ENCODE measurements around the gene MRPS16.

The MRPS16 gene

DNA sequence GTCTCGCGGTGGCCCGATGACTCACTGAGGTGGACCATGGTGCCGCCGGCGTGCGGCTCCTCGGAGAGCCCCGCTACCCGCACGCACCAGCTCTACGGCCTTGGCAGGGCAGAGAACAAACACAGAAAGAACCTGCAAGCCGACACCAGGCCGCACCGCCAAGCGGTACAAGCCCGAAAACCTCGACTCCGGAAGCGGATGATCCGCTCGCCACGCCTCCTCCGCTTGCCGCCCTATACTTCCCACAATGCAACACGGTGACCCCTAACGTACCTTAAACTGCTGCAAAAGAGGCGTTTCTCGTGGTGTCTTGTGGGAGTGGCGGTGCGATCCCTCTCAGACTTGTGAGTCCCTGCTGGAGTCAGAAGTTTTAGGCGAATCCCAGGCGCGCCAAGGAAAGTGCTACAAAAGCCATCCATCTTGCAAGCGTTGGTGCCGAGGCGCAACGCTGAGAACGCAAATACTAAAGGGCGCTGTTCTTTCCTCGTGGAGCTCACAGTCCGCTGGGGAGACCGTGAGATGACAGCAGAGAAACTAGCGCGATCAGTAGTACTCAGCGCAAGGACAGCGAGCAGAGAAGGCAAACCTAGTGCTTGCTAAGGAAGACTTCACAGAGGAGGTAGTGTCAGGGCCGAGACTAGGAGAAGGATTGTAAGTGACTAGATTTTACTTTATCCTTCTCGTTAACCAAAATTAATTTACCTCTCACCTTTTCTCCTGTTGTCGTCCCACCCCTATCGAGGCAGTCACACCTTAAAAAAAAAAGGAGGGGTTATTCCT lies at the start of gene MRPS16:
TSS of gene MRPS16 (minus strand) at position 200 of the 780 bp plus-strand sequence. CDS start at position 38, 162 bp downstream.
- H3K36me3 Mint-ChIP-seq (ENCODE audit: low read depth): peaks cover 26% of the 10 kb centered on the region
- peak; percentile 89 for DNase-seq
- peaks cover 42% of the 10 kb centered on the region for H3K4me1 Mint-ChIP-seq
- H3K27me3 Mint-ChIP-seq (ENCODE audit: low read depth, poor library complexity): no peaks in the 10 kb centered on the region
- H3K27ac Mint-ChIP-seq: peak within 1 kb of the TSS; percentile 99
- TF ChIP-seq, protein P1, sequence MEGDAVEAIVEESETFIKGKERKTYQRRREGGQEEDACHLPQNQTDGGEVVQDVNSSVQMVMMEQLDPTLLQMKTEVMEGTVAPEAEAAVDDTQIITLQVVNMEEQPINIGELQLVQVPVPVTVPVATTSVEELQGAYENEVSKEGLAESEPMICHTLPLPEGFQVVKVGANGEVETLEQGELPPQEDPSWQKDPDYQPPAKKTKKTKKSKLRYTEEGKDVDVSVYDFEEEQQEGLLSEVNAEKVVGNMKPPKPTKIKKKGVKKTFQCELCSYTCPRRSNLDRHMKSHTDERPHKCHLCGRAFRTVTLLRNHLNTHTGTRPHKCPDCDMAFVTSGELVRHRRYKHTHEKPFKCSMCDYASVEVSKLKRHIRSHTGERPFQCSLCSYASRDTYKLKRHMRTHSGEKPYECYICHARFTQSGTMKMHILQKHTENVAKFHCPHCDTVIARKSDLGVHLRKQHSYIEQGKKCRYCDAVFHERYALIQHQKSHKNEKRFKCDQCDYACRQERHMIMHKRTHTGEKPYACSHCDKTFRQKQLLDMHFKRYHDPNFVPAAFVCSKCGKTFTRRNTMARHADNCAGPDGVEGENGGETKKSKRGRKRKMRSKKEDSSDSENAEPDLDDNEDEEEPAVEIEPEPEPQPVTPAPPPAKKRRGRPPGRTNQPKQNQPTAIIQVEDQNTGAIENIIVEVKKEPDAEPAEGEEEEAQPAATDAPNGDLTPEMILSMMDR (IDR thresholded peaks at IDR 0.05): no peak
- peaks cover under 1% of the 10 kb centered on the region for H3K9me3 Mint-ChIP-seq
- peak within 1 kb of the TSS; percentile 99 for H3K4me3 Mint-ChIP-seq

DNA sequence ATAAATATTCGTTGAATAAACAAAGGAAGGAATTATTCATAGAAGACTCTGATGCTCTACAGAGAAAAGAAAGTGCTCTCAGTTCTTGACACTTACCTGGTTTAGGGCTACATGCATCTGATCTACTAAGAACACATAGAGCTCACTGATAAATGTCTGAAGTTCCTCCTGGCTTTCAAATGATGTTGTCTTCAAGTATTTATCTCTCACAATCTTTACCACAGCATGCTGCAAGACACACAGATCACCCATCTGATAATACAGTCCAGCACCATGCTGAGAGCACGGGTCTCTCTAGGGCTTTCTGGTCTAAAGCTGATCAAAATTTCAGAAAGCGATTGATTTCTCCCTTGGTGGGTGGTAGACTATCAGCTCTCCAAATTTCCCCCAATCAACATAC lies 44.5 kb upstream of the MRPS16 start:
- TF ChIP-seq, protein P1 (IDR thresholded peaks at IDR 0.05): no peak
- no peak for DNase-seq
- Mint-ChIP-seq H3K36me3 (ENCODE audit: low read depth) (no peaks in the 10 kb centered on the region), H3K4me1 (no peaks in the 10 kb centered on the region), H3K4me3 (no peak overlapping the region), H3K27ac (no peak overlapping the region), H3K9me3 (no peaks in the 10 kb centered on the region), H3K27me3 (ENCODE audit: low read depth, poor library complexity) (peaks cover 67% of the 10 kb centered on the region)

DNA sequence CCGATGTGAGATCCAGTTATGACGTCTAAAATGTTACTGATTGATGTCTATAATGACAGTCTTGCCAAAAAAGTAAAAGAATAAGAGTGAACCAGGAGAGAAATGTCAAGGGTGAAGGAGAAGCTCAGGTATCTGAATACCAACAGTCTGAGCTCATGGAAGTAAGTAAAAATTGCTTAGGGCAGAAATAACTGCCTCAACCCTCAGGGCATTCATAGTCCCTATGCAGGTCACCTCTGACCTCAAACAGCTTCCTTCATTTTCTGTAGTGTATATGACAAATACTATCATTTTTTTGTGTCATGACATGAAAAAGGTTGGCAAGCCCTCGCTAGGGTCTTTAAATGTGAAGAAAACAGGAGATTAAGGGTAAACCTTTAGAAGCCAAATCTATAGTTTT lies 41.0 kb upstream of the MRPS16 start:
- no peak overlapping the region for H3K4me3 Mint-ChIP-seq
- TF ChIP-seq, protein P1 (IDR thresholded peaks at IDR 0.05): no peak
- no peaks in the 10 kb centered on the region for H3K4me1 Mint-ChIP-seq
- no peak overlapping the region for H3K27ac Mint-ChIP-seq
- peaks cover 64% of the 10 kb centered on the region for H3K27me3 Mint-ChIP-seq (ENCODE audit: low read depth, poor library complexity)
- DNase-seq: no peak
- H3K36me3 Mint-ChIP-seq (ENCODE audit: low read depth): peaks cover 4% of the 10 kb centered on the region
- peaks cover 16% of the 10 kb centered on the region for H3K9me3 Mint-ChIP-seq

DNA sequence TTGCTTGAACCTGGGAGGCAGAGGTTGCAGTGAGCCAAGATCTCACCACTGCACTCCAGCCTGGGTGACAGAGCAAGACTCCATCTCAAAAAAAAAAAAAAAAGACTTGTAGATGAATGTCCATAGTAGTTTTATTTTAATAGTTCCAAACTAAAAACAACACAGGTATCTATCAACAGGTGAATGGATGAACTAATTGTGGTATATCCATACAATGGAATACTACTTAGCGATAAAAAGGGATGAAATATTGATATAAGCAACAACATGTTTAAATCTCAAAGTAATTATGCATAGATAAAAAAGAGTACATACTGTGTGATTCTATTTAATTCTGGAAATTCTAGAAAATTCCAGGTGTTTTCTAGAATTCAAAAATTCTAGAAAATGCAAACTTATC lies 37.5 kb upstream of the MRPS16 start:
- no peak overlapping the region for H3K27ac Mint-ChIP-seq
- peaks cover 44% of the 10 kb centered on the region for H3K27me3 Mint-ChIP-seq (ENCODE audit: low read depth, poor library complexity)
- DNase-seq: no peak
- H3K4me3 Mint-ChIP-seq: no peak overlapping the region
- TF ChIP-seq, protein P1 (IDR thresholded peaks at IDR 0.05): no peak
- H3K4me1 Mint-ChIP-seq: no peaks in the 10 kb centered on the region
- peaks cover 21% of the 10 kb centered on the region for H3K9me3 Mint-ChIP-seq
- H3K36me3 Mint-ChIP-seq (ENCODE audit: low read depth): peaks cover 4% of the 10 kb centered on the region

DNA sequence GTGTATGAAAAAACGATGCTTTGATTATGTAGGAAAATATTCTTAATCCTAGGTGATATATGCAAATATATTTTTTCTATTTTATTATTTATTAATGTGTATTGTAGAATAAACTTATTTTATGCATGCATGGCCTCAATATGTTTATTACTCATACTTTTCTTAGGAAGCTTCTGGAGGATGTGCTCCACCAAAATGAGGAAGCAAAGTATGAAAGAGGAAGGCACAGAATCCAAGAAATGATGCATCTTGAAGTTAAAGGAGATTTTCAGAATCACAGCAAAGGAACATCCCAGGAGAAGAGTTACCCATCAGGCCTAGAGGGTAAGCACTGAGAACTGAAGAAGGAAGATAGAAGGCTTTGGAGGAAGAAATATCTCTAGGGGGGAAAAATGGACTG lies 35.0 kb upstream of the MRPS16 start:
- DNase-seq: no peak

More for the DNA sequence above, 35.0 kb upstream of the MRPS16 start:
- Mint-ChIP-seq H3K27ac (no peak overlapping the region), H3K36me3 (ENCODE audit: low read depth) (peaks cover 4% of the 10 kb centered on the region), H3K4me3 (no peak overlapping the region), H3K9me3 (peaks cover 21% of the 10 kb centered on the region), H3K4me1 (no peaks in the 10 kb centered on the region), H3K27me3 (ENCODE audit: low read depth, poor library complexity) (peaks cover 20% of the 10 kb centered on the region)
- TF ChIP-seq, protein P1 (IDR thresholded peaks at IDR 0.05): no peak
